Activated naive CD8-positive, alpha-beta T cell treated with anti-CD3 and anti-CD28 coated beads, Interleukin-2, amount 10 ng/mL, durations not matched to agents 7 days and 5 days (primary cell): Measurements from ENCODE around the gene CENPT. TPM values are rescaled to one million over a fixed set of nuclear protein-coding genes. Genes with fewer than 3 reads are reported as not detected.

ENCODE experiments used
- ATAC-seq: fragments of 150-1000 bp; cut with Tn5 transposase; one replicate; pipeline ENCODE4 v1.10.0; 2021; ENCODE audit warnings: low read depth, moderate library complexity
- POLR2A ChIA-PET: fragments of 350-600 bp; sonication (Branson Sonifier 250); formaldehyde crosslinking; loops from one replicate; lab custom pipeline; 2021; ENCODE audit warnings: antibody characterized with exemption; lab: Charles Lee
- DNase-seq: peaks from one replicate; pipeline ENCODE4 v3.0.0; 2021
- H3K27ac Mint-ChIP-seq: one replicate; pipeline ENCODE4 v1.8.0; 2022; ENCODE audit warnings: mild to moderate bottlenecking, mixed read lengths
- H3K27me3 Mint-ChIP-seq: one replicate; pipeline ENCODE4 v1.8.0; 2022; ENCODE audit warnings: mild to moderate bottlenecking, moderate library complexity, mixed read lengths
- H3K36me3 Mint-ChIP-seq: one replicate; pipeline ENCODE4 v1.8.0; 2021; ENCODE audit warnings: mild to moderate bottlenecking, mixed read lengths
- H3K4me1 Mint-ChIP-seq: one replicate; pipeline ENCODE4 v1.8.0; 2021; ENCODE audit warnings: mixed read lengths
- H3K4me3 Mint-ChIP-seq: one replicate; pipeline ENCODE4 v1.8.0; 2022; ENCODE audit warnings: mild to moderate bottlenecking, moderate library complexity, mixed read lengths
- H3K9me3 Mint-ChIP-seq: one replicate; pipeline ENCODE4 v1.8.0; 2021; ENCODE audit warnings: mixed read lengths
- total RNA-seq, 2 experiments: library from RNA; stranded (reverse); gene quantifications; one replicate each; pipeline ENCODE4 v1.2.3, GENCODE V29; 2021

The CENPT gene
- total RNA-seq, 2 experiments from 2014 or later, result 84.0 to 90.7 TPM

- POLR2A ChIA-PET, result no interaction called here
- H3K27ac Mint-ChIP-seq, result peak overlapping the region; percentile 63
- peaks cover 3% of the 10 kb centered on the region for H3K36me3 Mint-ChIP-seq
- H3K4me3 Mint-ChIP-seq, result no peak overlapping the region
- H3K4me1 Mint-ChIP-seq, result peaks cover 13% of the 10 kb centered on the region
- DNase-seq, result no peak
- H3K27me3 Mint-ChIP-seq, result no peaks in the 10 kb centered on the region
- ATAC-seq, result no peak
- no peaks in the 10 kb centered on the region for H3K9me3 Mint-ChIP-seq
These were observed 10.2 kb upstream of the CENPT start for GRCh38 chr16:67857547-67858233.

- H3K4me3 Mint-ChIP-seq, result no peak overlapping the region
- DNase-seq (no peak), ATAC-seq (no peak)
- POLR2A ChIA-PET, result no interaction called here
- no peaks in the 10 kb centered on the region for H3K9me3 Mint-ChIP-seq
- peaks cover 3% of the 10 kb centered on the region for H3K36me3 Mint-ChIP-seq
- peak overlapping the region; percentile 63 for H3K27ac Mint-ChIP-seq
- peaks cover 13% of the 10 kb centered on the region for H3K4me1 Mint-ChIP-seq
- no peaks in the 10 kb centered on the region for H3K27me3 Mint-ChIP-seq
These were observed 9.5 kb upstream of the CENPT start for GRCh38 chr16:67856927-67857546.

- Mint-ChIP-seq H3K4me1 (peaks cover 9% of the 10 kb centered on the region), H3K27ac (no peak overlapping the region), H3K27me3 (no peaks in the 10 kb centered on the region), H3K4me3 (no peak overlapping the region), H3K9me3 (no peaks in the 10 kb centered on the region), H3K36me3 (peaks cover 3% of the 10 kb centered on the region)
- ATAC-seq (no peak), DNase-seq (no peak)
- POLR2A ChIA-PET, result no interaction called here
These were observed 8.3 kb upstream of the CENPT start for GRCh38 chr16:67855789-67856188.

- Mint-ChIP-seq H3K9me3 (no peaks in the 10 kb centered on the region), H3K4me1 (peaks cover 11% of the 10 kb centered on the region), H3K4me3 (no peak overlapping the region), H3K27me3 (no peaks in the 10 kb centered on the region), H3K36me3 (peaks cover 3% of the 10 kb centered on the region), H3K27ac (no peak overlapping the region)
- ATAC-seq, result no peak
- POLR2A ChIA-PET, result no interaction called here
- no peak for DNase-seq
These were observed 6.2 kb upstream of the CENPT start for GRCh38 chr16:67853670-67854069.

DNA sequence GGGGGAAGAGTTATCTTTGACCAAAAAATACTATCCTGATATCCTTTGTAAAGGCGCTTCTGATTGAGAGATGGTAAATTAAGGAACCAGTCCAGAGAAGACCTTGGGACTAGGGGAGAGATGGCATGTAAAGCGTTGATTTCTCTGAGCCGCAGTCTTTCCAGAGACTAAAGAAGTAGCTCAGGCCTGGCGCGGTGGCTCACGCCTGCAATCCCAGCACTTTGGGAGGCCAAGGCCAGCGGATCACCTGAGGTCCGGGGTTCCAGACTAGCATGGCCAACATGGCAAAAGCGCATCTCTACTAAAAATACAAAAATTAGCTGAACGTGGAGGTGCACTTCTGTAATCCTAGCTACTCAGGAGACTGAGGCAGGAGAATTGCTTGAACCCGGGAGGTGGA is 625 bp upstream of the CENPT start:
- POLR2A ChIA-PET, result interaction anchor here (0.9 to 1.8 kb wide), 3 partner anchors 14 to 87 kb away, joined by 3 to 10 read pairs (median 4); partner anchors contain the start of gene EDC4
- Mint-ChIP-seq H3K36me3 (peaks cover under 1% of the 10 kb centered on the region), H3K4me3 (peak overlapping the region; percentile 94), H3K4me1 (peaks cover 34% of the 10 kb centered on the region), H3K9me3 (no peaks in the 10 kb centered on the region), H3K27ac (peak overlapping the region; percentile 82), H3K27me3 (no peaks in the 10 kb centered on the region)
- ATAC-seq (no peak), DNase-seq (no peak)

DNA sequence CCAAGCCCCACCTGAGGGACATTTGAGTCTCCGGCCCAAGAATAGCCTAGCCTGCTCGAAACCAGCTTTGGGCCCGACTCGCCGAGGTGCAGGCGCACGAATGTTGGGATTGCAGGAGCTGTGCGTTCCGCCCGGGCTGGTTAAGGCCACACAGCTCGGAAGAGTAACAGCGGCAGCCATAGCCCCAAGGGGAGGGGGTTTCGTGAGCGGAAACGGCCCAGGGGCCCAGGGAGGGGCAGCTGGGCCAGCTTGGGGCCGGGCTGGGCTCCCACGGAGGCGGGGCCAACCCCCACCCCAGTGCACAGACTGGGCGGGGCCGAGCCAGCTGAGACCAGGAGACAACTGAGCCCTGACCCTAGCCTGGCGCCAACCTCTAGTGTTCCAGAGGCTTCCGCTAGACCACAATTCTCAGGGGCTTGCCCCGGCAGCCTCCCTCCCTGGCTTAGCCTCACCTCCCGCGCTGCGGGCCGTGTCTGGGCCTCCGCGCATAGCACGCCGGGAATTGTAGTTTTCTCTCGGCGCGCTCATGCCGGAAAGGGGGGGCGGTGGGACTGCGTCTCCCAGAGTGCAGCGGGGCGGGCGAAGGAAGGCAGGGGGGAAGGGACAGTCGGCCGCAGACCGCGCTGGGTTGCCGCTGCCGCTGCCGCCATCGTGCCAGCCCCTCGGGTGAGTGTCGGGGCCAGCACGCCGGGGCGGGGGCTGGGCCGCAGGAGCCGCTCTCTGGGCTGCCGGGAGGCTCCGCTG is 1.0 kb downstream of the CENPT start, which contains the start of gene NUTF2:
Gene NUTF2, plus strand, starts transcription at position 614 of the 744 bp plus-strand sequence. CDS start 18,198 bp downstream, outside the sequence.
- Mint-ChIP-seq H3K4me1 (peaks cover 37% of the 10 kb centered on the region), H3K4me3 (peak within 1 kb of the TSS; percentile 94)

GRCh38 chr16:67846063-67846319 is 1.5 kb downstream of the CENPT start:
- H3K27ac Mint-ChIP-seq, result peak overlapping the region; percentile 90
- ATAC-seq (no peak), DNase-seq (no peak)
- POLR2A ChIA-PET, result interaction anchor here (0.5 to 2.0 kb wide), 8 partner anchors 12 to 356 kb away, joined by 3 to 21 read pairs (median 4); partner anchors contain the start of genes CTCF, PSKH1, PSMB10 and RANBP10
- no peaks in the 10 kb centered on the region for H3K27me3 Mint-ChIP-seq
- peaks cover 2% of the 10 kb centered on the region for H3K36me3 Mint-ChIP-seq
- no peaks in the 10 kb centered on the region for H3K9me3 Mint-ChIP-seq
- H3K4me3 Mint-ChIP-seq, result peak overlapping the region; percentile 84
- H3K4me1 Mint-ChIP-seq, result peaks cover 39% of the 10 kb centered on the region

More for the DNA sequence above, 1.0 kb downstream of the CENPT start, which contains the start of gene NUTF2:
- ATAC-seq, result peak; percentile 50
- H3K27me3 Mint-ChIP-seq, result no peaks in the 10 kb centered on the region
- DNase-seq, result peak; percentile 97
- no peaks in the 10 kb centered on the region for H3K9me3 Mint-ChIP-seq
- H3K36me3 Mint-ChIP-seq, result peaks cover 2% of the 10 kb centered on the region
- H3K27ac Mint-ChIP-seq, result peak within 1 kb of the TSS; percentile 90
- POLR2A ChIA-PET, result interaction anchor here (0.8 to 2.0 kb wide), 6 partner anchors 13 to 357 kb away, joined by 3 to 21 read pairs (median 4); partner anchors contain the start of genes CTCF, PSMB10, RANBP10 and TSNAXIP1

DNA sequence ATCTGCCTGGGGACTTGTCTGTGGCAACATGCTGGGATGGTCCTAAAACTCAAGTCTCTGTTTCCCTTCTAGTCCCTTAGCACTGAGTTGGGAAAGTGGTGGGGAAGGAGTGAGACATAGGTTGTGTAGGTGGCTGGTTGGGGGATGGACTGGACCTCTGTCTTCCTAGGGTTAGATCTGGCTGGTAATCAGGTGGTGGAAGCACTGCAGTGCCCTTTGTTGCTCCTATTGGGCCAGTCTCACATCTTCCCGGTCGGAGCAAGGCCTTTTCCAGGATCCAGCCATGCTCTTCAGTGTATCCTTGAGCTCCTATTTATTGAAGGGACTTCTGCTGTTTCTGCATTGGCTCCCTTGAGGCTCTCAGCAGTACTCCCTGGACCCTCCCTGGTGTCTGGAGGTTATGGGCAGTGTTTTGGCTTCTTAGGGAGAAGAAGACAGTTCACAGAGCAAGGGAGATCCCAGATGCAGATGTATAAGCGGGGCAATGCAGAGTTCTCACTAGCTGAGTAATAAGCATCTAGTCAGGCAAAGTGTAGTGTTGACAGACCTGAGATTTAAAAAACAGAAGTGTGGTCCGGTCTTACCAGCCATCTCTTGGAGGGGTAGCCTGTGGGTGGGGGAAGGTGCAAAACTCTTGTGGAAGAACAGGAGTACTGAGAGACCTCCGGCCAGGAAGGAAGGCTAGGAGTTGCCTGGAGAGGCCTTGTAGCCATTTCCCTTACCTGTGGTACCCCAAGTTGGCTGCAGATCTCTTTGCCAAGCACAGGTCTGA is 2.0 kb downstream of the CENPT start:
- H3K27ac Mint-ChIP-seq, result peak overlapping the region; percentile 90
- peaks cover 2% of the 10 kb centered on the region for H3K36me3 Mint-ChIP-seq
- ATAC-seq (no peak), DNase-seq (no peak)
- peaks cover 39% of the 10 kb centered on the region for H3K4me1 Mint-ChIP-seq
- H3K4me3 Mint-ChIP-seq, result peak overlapping the region; percentile 84
- no peaks in the 10 kb centered on the region for H3K9me3 Mint-ChIP-seq
- POLR2A ChIA-PET, result interaction anchor here (0.5 to 3.4 kb wide), 17 partner anchors 10 to 606 kb away, joined by 3 to 21 read pairs (median 4); partner anchors contain the start of genes ACD, ATP6V0D1, CTCF and GFOD2
- no peaks in the 10 kb centered on the region for H3K27me3 Mint-ChIP-seq

GRCh38 chr16:67844497-67844896 is 3.0 kb downstream of the CENPT start:
- Mint-ChIP-seq H3K4me1 (peaks cover 40% of the 10 kb centered on the region), H3K4me3 (peak overlapping the region; percentile 95), H3K27me3 (no peaks in the 10 kb centered on the region), H3K27ac (peak overlapping the region; percentile 71), H3K9me3 (no peaks in the 10 kb centered on the region), H3K36me3 (peaks cover 2% of the 10 kb centered on the region)
- no peak for DNase-seq
- no peak for ATAC-seq
- POLR2A ChIA-PET, result interaction anchor here (0.6 to 3.4 kb wide), 11 partner anchors 11 to 605 kb away, joined by 3 to 16 read pairs (median 4); partner anchors contain the start of genes ACD, ATP6V0D1, GFOD2 and PSMB10

DNA sequence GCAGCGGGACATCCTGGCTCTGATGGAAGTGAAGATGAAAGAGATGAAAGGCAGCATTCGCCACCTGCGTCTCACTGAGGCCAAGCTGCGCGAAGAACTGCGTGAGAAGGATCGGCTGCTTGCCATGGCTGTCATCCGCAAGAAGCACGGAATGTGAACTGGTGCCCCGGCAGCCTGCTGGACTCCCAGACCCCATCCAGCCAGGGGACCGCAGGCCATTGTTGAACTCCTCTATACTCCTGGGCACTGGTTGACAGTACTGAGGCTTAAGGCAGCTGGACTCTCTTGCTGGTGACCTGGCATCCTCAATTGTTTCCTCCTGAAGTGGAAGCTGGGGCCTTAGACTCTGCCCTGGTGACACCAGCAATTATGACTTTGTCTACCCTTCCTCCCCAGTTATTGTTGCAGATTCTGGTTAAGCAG is 4.1 kb downstream of the CENPT start:
- peaks cover 36% of the 10 kb centered on the region for H3K4me1 Mint-ChIP-seq
- H3K36me3 Mint-ChIP-seq, result peaks cover 2% of the 10 kb centered on the region
- no peaks in the 10 kb centered on the region for H3K9me3 Mint-ChIP-seq
- POLR2A ChIA-PET, result interaction anchor here (0.7 to 3.4 kb wide), 7 partner anchors 10 to 167 kb away, joined by 3 to 16 read pairs (median 5); partner anchors contain the start of gene PSMB10
- DNase-seq (no peak), ATAC-seq (no peak)
- H3K4me3 Mint-ChIP-seq, result peak overlapping the region; percentile 95
- no peaks in the 10 kb centered on the region for H3K27me3 Mint-ChIP-seq
- H3K27ac Mint-ChIP-seq, result peak overlapping the region; percentile 97

DNA sequence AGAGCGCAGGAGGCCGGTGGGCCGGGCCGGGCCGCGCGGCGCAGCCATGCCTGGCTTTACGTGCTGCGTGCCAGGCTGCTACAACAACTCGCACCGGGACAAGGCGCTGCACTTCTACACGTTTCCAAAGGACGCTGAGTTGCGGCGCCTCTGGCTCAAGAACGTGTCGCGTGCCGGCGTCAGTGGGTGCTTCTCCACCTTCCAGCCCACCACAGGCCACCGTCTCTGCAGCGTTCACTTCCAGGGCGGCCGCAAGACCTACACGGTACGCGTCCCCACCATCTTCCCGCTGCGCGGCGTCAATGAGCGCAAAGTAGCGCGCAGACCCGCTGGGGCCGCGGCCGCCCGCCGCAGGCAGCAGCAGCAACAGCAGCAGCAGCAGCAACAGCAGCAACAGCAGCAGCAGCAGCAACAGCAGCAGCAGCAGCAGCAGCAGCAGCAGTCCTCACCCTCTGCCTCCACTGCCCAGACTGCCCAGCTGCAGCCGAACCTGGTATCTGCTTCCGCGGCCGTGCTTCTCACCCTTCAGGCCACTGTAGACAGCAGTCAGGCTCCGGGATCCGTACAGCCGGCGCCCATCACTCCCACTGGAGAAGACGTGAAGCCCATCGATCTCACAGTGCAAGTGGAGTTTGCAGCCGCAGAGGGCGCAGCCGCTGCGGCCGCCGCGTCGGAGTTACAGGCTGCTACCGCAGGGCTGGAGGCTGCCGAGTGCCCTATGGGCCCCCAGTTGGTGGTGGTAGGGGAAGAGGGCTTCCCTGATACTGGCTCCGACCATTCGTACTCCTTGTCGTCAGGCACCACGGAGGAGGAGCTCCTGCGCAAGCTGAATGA is 4.8 kb downstream of the CENPT start:
- Mint-ChIP-seq H3K27ac (peak overlapping the region; percentile 97), H3K4me1 (peaks cover 30% of the 10 kb centered on the region)
- POLR2A ChIA-PET, result interaction anchor here (0.7 to 3.4 kb wide), 8 partner anchors 9 to 166 kb away, joined by 3 to 16 read pairs (median 4); partner anchors contain the start of gene PSMB10

More for the DNA sequence above, 4.8 kb downstream of the CENPT start:
- Mint-ChIP-seq H3K27me3 (no peaks in the 10 kb centered on the region), H3K4me3 (peak overlapping the region; percentile 95), H3K36me3 (peaks cover 2% of the 10 kb centered on the region), H3K9me3 (no peaks in the 10 kb centered on the region)
- ATAC-seq, result peak; percentile 29
- peak; percentile 79 for DNase-seq
